H9 (cell line): ENCODE results near the gene QRICH2. TPM values are rescaled to one million over a fixed set of nuclear protein-coding genes. Genes with fewer than 3 reads are reported as not detected.

ENCODE experiments used
- DNase-seq: peaks from one replicate; pipeline ENCODE4 v3.0.0-alpha.2; 2017
- H2AFZ ChIP-seq: one replicate; pipeline ENCODE4 v1.6.1; 2013; ENCODE audit warnings: mild to moderate bottlenecking, low read length, control low read depth, moderate library complexity
- H2AK5ac ChIP-seq: 2 replicates; pipeline ENCODE4 v1.6.1; 2013; ENCODE audit warnings: low read length, control low read depth, mixed read lengths; ENCODE audit not compliant: insufficient read length
- H2BK120ac ChIP-seq: one replicate; pipeline ENCODE4 v1.6.1; 2013; ENCODE audit warnings: low read depth, mild to moderate bottlenecking, low read length, control low read depth, inconsistent platforms; ENCODE audit not compliant: poor library complexity, severe bottlenecking
- H2BK12ac ChIP-seq: 2 replicates; pipeline ENCODE4 v1.6.1; 2013; ENCODE audit warnings: low read length, control low read depth, mixed read lengths, low read depth; ENCODE audit not compliant: insufficient read length
- H2BK15ac ChIP-seq: 2 replicates; pipeline ENCODE4 v1.6.1; 2013; ENCODE audit warnings: low read depth, low read length, control low read depth
- H2BK20ac ChIP-seq: one replicate; pipeline ENCODE4 v1.6.1; 2013; ENCODE audit warnings: low read depth, mild to moderate bottlenecking, low read length, control low read depth, inconsistent platforms; ENCODE audit not compliant: poor library complexity, severe bottlenecking
- H2BK5ac ChIP-seq: 2 replicates; pipeline ENCODE4 v1.6.1; 2013; ENCODE audit warnings: low read length, control low read depth, mixed read lengths; ENCODE audit not compliant: insufficient read length
- H3K14ac ChIP-seq: 2 replicates; pipeline ENCODE4 v1.6.1; 2013; ENCODE audit warnings: low read length, control low read depth; ENCODE audit not compliant: insufficient read depth
- H3K18ac ChIP-seq: 2 replicates; pipeline ENCODE4 v1.6.1; 2013; ENCODE audit warnings: low read depth, mild to moderate bottlenecking, mixed read lengths, low read length, control low read depth; ENCODE audit not compliant: insufficient read length
- H3K23ac ChIP-seq: 2 replicates; pipeline ENCODE4 v1.6.1; 2013; ENCODE audit warnings: low read length, control low read depth, mixed read lengths, low read depth; ENCODE audit not compliant: insufficient read length
- H3K23me2 ChIP-seq: 2 replicates; pipeline ENCODE4 v1.6.1; 2013; ENCODE audit warnings: low read depth, mild to moderate bottlenecking, mixed read lengths, low read length, control low read depth; ENCODE audit not compliant: insufficient read length, poor library complexity, severe bottlenecking
- H3K27ac ChIP-seq: 2 replicates; pipeline ENCODE4 v1.5.1; 2013; ENCODE audit warnings: low read length, control low read depth, mixed read lengths, low read depth; ENCODE audit not compliant: insufficient read length
- H3K27me3 ChIP-seq: 2 replicates; pipeline ENCODE4 v1.6.1; 2013; ENCODE audit warnings: low read length, control low read depth, inconsistent platforms; ENCODE audit not compliant: insufficient read depth
- H3K4ac ChIP-seq: 2 replicates; pipeline ENCODE4 v1.6.1; 2013; ENCODE audit warnings: low read depth, mild to moderate bottlenecking, control low read depth, inconsistent platforms, low read length, moderate library complexity
- H3K4me1 ChIP-seq: 2 replicates; pipeline ENCODE4 v1.6.1; 2013; ENCODE audit warnings: low read length, control low read depth, inconsistent platforms; ENCODE audit not compliant: insufficient read depth
- H3K4me2 ChIP-seq: 2 replicates; pipeline ENCODE4 v1.6.1; 2013; ENCODE audit warnings: low read length, control low read depth, mixed read lengths; ENCODE audit not compliant: insufficient read length, insufficient read depth
- H3K56ac ChIP-seq: 2 replicates; pipeline ENCODE4 v1.6.1; 2013; ENCODE audit warnings: low read depth, mild to moderate bottlenecking, mixed read lengths, low read length, control low read depth; ENCODE audit not compliant: insufficient read length
- H3K79me1 ChIP-seq: 2 replicates; pipeline ENCODE4 v1.6.1; 2013; ENCODE audit warnings: low read depth, mild to moderate bottlenecking, moderate library complexity, low read length, control low read depth, inconsistent platforms; ENCODE audit not compliant: insufficient read depth, poor library complexity, severe bottlenecking
- H3K79me2 ChIP-seq: 2 replicates; pipeline ENCODE4 v1.6.1; 2013; ENCODE audit warnings: low read length, control low read depth, inconsistent platforms; ENCODE audit not compliant: insufficient read depth
- H3K9ac ChIP-seq: 2 replicates; pipeline ENCODE4 v1.6.1; 2013; ENCODE audit warnings: low read length, control low read depth, mixed read lengths; ENCODE audit not compliant: insufficient read length; ENCODE audit errors: extremely low read depth
- H3K9me3 ChIP-seq: one replicate; pipeline ENCODE4 v1.6.1; 2013; ENCODE audit warnings: low read depth, low read length, inconsistent platforms; ENCODE audit not compliant: control insufficient read depth
- H3T11ph ChIP-seq: one replicate; pipeline ENCODE4 v1.6.1; 2013; ENCODE audit warnings: mild to moderate bottlenecking, low read length, control low read depth, inconsistent platforms
- H4K20me1 ChIP-seq: one replicate; pipeline ENCODE4 v1.6.1; 2013; ENCODE audit not compliant: control insufficient read depth, insufficient read length, insufficient read depth
- H4K5ac ChIP-seq: 2 replicates; pipeline ENCODE4 v1.6.1; 2013; ENCODE audit warnings: low read depth, mild to moderate bottlenecking, mixed read lengths, low read length, control low read depth; ENCODE audit not compliant: insufficient read length
- H4K8ac ChIP-seq: replicated peaks from 2 replicates; pipeline ENCODE4 v1.6.1; 2013; ENCODE audit warnings: low read length, control low read depth, mixed read lengths, low read depth; ENCODE audit not compliant: insufficient read length
- H4K91ac ChIP-seq: 2 replicates; pipeline ENCODE4 v1.6.1; 2013; ENCODE audit warnings: low read depth, mild to moderate bottlenecking, moderate library complexity, mixed read lengths, low read length, control low read depth; ENCODE audit not compliant: insufficient read length
- H3K27ac Mint-ChIP-seq, 3 experiments: 2 replicates in 2 of 3; 3 replicates in 1 of 3; pipeline ENCODE4 v1.8.0; 2020 to 2021; ENCODE audit warnings: mixed read lengths in 3 of 3, mild to moderate bottlenecking in 1 of 3, moderate library complexity in 1 of 3
- H3K27me3 Mint-ChIP-seq: 2 replicates; pipeline ENCODE4 v1.8.0; 2021; ENCODE audit warnings: low read depth, mild to moderate bottlenecking, moderate library complexity, mixed read lengths
- H3K36me3 Mint-ChIP-seq, 3 experiments: 2 replicates in 2 of 3; 3 replicates in 1 of 3; pipeline ENCODE4 v1.8.0; 2020 to 2021; ENCODE audit warnings: low read depth in 3 of 3, mixed read lengths in 3 of 3; ENCODE audit not compliant: insufficient read depth in 1 of 3
- H3K4me1 Mint-ChIP-seq, 2 experiments: 2 replicates each; pipeline ENCODE4 v1.8.0; 2020; ENCODE audit warnings: mixed read lengths in 2 of 2
- H3K4me3 Mint-ChIP-seq, 2 experiments: 2 replicates in 1 of 2; 3 replicates in 1 of 2; pipeline ENCODE4 v1.8.0; 2020 to 2021; ENCODE audit warnings: mild to moderate bottlenecking in 2 of 2, mixed read lengths in 2 of 2, moderate library complexity in 1 of 2
- H3K9me3 Mint-ChIP-seq, 2 experiments: 2 replicates in 1 of 2; 3 replicates in 1 of 2; pipeline ENCODE4 v1.8.0; 2020; ENCODE audit warnings: mild to moderate bottlenecking in 2 of 2, mixed read lengths in 2 of 2, moderate library complexity in 1 of 2
- CTCF ChIP-seq: fragments of 200-600 bp; sonication (generic); conservative IDR thresholded peaks from 3 replicates; pipeline ENCODE4 v1.8.0; 2021; ENCODE audit warnings: antibody characterized with exemption, mild to moderate bottlenecking
- total RNA-seq: library from RNA; stranded (reverse); gene quantifications from 2 replicates; pipeline ENCODE4 v1.2.1, GENCODE V29; 2021

The QRICH2 gene
- total RNA-seq, 1 experiment from 2014 or later = 3.2 TPM

- Mint-ChIP-seq H3K36me3 (no peaks in the 10 kb centered on the region; a peak in 1 of 7 replicates), H3K27ac (no peak overlapping the region), H3K27me3 (peaks cover 45% of the 10 kb centered on the region), H3K4me3 (no peak overlapping the region), H3K4me1 (peaks cover 8% of the 10 kb centered on the region in 2 experiments), H3K9me3 (no peaks in the 10 kb centered on the region; a peak in 1 of 5 replicates)
- H2BK5ac ChIP-seq = no peak overlapping the region
- H3T11ph ChIP-seq = no peak overlapping the region
- no peak overlapping the region for H3K23ac ChIP-seq
- no peak overlapping the region for H2AFZ ChIP-seq
- no peak overlapping the region for H2BK15ac ChIP-seq
- no peak overlapping the region for H2AK5ac ChIP-seq
- H3K4me2 ChIP-seq = no peak overlapping the region
- H3K9me3 ChIP-seq = no peaks in the 10 kb centered on the region
- H4K8ac ChIP-seq = no peak overlapping the region
- no peak overlapping the region for H2BK20ac ChIP-seq
- no peak for TF ChIP-seq CTCF
- H3K9ac ChIP-seq = no peak overlapping the region
- no peak overlapping the region for H2BK12ac ChIP-seq
- no peaks in the 10 kb centered on the region for H4K20me1 ChIP-seq
- H3K14ac ChIP-seq = no peak overlapping the region
- no peak overlapping the region for H2BK120ac ChIP-seq
- no peaks in the 10 kb centered on the region for H3K79me2 ChIP-seq
- no peak for DNase-seq
- H4K91ac ChIP-seq = no peak overlapping the region
- no peaks in the 10 kb centered on the region for H3K79me1 ChIP-seq
- peaks cover 6% of the 10 kb centered on the region for H3K27me3 ChIP-seq
- no peak overlapping the region for H3K4ac ChIP-seq
- H4K5ac ChIP-seq = no peak overlapping the region
- no peaks in the 10 kb centered on the region for H3K4me1 ChIP-seq
- peaks cover 8% of the 10 kb centered on the region for H3K23me2 ChIP-seq
- no peak overlapping the region for H3K27ac ChIP-seq
- H3K18ac ChIP-seq = no peak overlapping the region
- H3K56ac ChIP-seq = no peak overlapping the region
Measured at GRCh38 chr17:76236603-76237002, 71.5 kb downstream of the QRICH2 start.
